Endodermal cell (in vitro differentiated cells): Measurements from ENCODE around the gene AQP12A. TPM values are rescaled to one million over a fixed set of nuclear protein-coding genes. Genes with fewer than 3 reads are reported as not detected.

Source experiments
- DNase-seq: peaks from one replicate; pipeline ENCODE4 v3.0.0-alpha.2; 2017
- H3K27ac ChIP-seq: 2 replicates; pipeline ENCODE4 v1.5.1; 2013; ENCODE audit warnings: mild to moderate bottlenecking, low read depth, low read length, moderate library complexity
- H3K27me3 ChIP-seq: 2 replicates; pipeline ENCODE4 v1.6.1; 2013; ENCODE audit warnings: mild to moderate bottlenecking, low read length, moderate library complexity; ENCODE audit not compliant: insufficient read depth, control insufficient read depth, poor library complexity, severe bottlenecking
- H3K36me3 ChIP-seq: 2 replicates; pipeline ENCODE4 v1.7.0; 2013; ENCODE audit warnings: mild to moderate bottlenecking, low read length, moderate library complexity; ENCODE audit not compliant: control insufficient read depth, insufficient read depth
- H3K4me1 ChIP-seq: one replicate; pipeline ENCODE4 v1.7.0; 2013; ENCODE audit warnings: low read length; ENCODE audit not compliant: control insufficient read depth, insufficient read depth
- H3K4me3 ChIP-seq: 2 replicates; pipeline ENCODE4 v1.5.1; 2013; ENCODE audit warnings: mild to moderate bottlenecking, low read length, moderate library complexity
- H3K9ac ChIP-seq: 2 replicates; pipeline ENCODE4 v1.6.1; 2013; ENCODE audit warnings: mild to moderate bottlenecking, low read length, moderate library complexity; ENCODE audit not compliant: poor library complexity, severe bottlenecking; ENCODE audit errors: extremely low read depth
- H3K9me3 ChIP-seq: 2 replicates; pipeline ENCODE4 v1.6.1; 2013; ENCODE audit warnings: mild to moderate bottlenecking, low read length, moderate library complexity; ENCODE audit not compliant: control insufficient read depth
- H3K27ac Mint-ChIP-seq: 2 replicates; pipeline ENCODE4 v1.8.0; 2020; ENCODE audit warnings: mixed read lengths
- H3K27me3 Mint-ChIP-seq: 2 replicates; pipeline ENCODE4 v1.8.0; 2021; ENCODE audit warnings: mild to moderate bottlenecking, mixed read lengths; ENCODE audit not compliant: insufficient read depth
- H3K36me3 Mint-ChIP-seq: 2 replicates; pipeline ENCODE4 v1.8.0; 2020; ENCODE audit warnings: low read depth, mixed read lengths
- H3K4me1 Mint-ChIP-seq: 2 replicates; pipeline ENCODE4 v1.8.0; 2020; ENCODE audit warnings: mixed read lengths
- H3K4me3 Mint-ChIP-seq: 2 replicates; pipeline ENCODE4 v1.8.0; 2020; ENCODE audit warnings: mild to moderate bottlenecking, moderate library complexity, mixed read lengths
- H3K9me3 Mint-ChIP-seq: 2 replicates; pipeline ENCODE4 v1.8.0; 2020; ENCODE audit warnings: mild to moderate bottlenecking, mixed read lengths
- CTCF ChIP-seq: fragments of 200-600 bp; sonication (generic); conservative IDR thresholded peaks from 2 replicates; pipeline ENCODE4 v1.5.0; 2021; ENCODE audit warnings: antibody characterized with exemption, mild to moderate bottlenecking
- WGBS, 2 experiments: methylation state at CpG; one replicate each; pipeline versions ENCODE4 v1.1.5 to v1.1.7; 2013; ENCODE audit warnings: missing lambda C conversion rate in 2 of 2, mixed read lengths in 1 of 2; ENCODE audit not compliant: insufficient coverage in 1 of 2, insufficient read length in 1 of 2; 5-methylcytosine and 5-hydroxymethylcytosine counted together
- total RNA-seq, 2 donors: library from RNA; stranded (reverse); fragmentation: NEBNext Ultra II Directional in 1 of 2; extraction: Animal tissue kit (Norgen Biotek cat#: 25700) in 1 of 2; gene quantifications; 2 replicates in 1 of 2; 3 replicates in 1 of 2; pipeline ENCODE4 v1.2.1, GENCODE V29; 2021

Gene AQP12A
- total RNA-seq, 2 donors from 2014 or later = not detected

DNA sequence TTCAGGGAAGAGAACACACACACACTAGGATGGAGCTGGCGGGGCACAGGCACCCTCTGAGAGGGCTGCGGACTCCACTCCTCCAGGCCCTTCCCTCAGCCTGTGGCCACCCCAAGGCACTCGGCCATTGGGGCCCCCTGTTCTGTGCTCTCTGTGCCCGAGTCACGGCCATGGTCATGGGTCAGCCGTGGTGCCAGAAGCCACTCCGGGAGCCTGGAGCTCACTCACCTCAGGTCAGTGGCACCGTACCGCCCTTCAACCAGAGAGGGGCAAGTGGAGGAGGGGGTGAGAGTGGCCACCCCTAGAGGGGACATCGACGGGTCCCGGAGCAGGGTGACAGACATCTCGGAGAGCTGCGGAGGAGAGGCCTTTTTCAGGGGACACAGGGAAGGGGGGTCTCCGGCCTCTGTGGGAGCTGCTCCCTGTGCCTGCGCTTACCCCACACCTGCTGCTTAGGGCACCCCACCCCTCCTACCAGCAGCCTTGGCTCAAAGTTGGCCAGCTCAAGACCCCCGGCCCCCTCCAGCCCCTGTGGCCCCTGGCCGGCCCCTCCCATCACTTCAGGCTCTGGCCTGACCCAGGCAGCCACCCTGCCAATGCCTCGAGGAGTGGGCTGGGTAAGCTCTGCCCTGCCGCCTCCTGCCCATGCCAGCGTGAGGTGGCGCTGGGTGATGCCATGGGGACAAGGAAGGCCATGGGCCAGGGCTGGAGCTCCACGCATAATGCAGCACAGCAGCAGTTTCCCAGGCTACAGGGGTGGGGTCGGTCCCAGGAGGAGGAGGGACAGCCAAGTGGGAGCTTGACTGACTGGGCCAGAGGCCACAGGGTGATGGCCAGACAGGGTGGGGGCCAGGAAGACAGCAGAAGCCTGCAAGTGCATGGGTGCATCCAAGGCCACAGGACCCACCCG, 29.3 kb downstream of the AQP12A start:
- Mint-ChIP-seq H3K4me3 (no peak overlapping the region), H3K27me3 (no peaks in the 10 kb centered on the region), H3K36me3 (no peaks in the 10 kb centered on the region), H3K9me3 (no peaks in the 10 kb centered on the region), H3K27ac (no peak overlapping the region), H3K4me1 (no peaks in the 10 kb centered on the region)
- no peak overlapping the region for H3K9ac ChIP-seq
- no peak overlapping the region for H3K27ac ChIP-seq
- no peaks in the 10 kb centered on the region for H3K4me1 ChIP-seq
- WGBS, 2 experiments = 91 to 97% methylated on average over 14 to 25 of the region's 25 CpGs
- no peak overlapping the region for H3K4me3 ChIP-seq
- H3K9me3 ChIP-seq = no peaks in the 10 kb centered on the region
- H3K36me3 ChIP-seq = no peaks in the 10 kb centered on the region
- DNase-seq = no peak
- no peaks in the 10 kb centered on the region for H3K27me3 ChIP-seq
- no peak for TF ChIP-seq CTCF

- WGBS, 2 experiments = 94 to 98% methylated on average over 14 to 20 of the region's 20 CpGs
- H3K4me1 Mint-ChIP-seq = no peaks in the 10 kb centered on the region
- peaks cover 4% of the 10 kb centered on the region for H3K36me3 ChIP-seq
These were observed 30.0 kb downstream of the AQP12A start for GRCh38 chr2:240721596-240722180.

DNA sequence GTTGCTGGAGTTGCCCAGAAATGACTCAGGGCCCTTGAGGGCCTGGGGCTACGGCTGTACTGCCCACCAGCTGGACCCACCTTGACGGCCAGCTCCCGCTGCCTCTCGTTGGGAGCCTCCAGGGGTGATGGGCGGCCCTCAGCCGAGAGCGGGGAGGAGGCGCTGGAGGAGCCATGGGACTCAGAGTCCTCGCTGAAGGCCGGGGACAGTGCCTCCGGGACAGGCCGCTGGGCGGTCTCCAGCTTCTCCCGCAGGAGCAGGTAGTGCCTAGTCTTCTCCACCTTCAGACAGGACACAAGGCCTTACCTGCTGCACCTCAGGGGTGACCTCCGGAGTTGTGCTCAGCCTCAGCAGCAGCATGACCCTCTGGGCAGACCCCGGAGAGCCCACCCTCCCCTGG, 30.7 kb downstream of the AQP12A start:
- H3K27ac ChIP-seq = no peak overlapping the region
- no peaks in the 10 kb centered on the region for H3K27me3 ChIP-seq
- WGBS, 2 experiments = 91 to 92% methylated on average over 6 to 16 of the region's 16 CpGs
- DNase-seq = no peak
- Mint-ChIP-seq H3K9me3 (no peaks in the 10 kb centered on the region), H3K4me3 (no peak overlapping the region), H3K36me3 (no peaks in the 10 kb centered on the region), H3K4me1 (no peaks in the 10 kb centered on the region), H3K27ac (no peak overlapping the region), H3K27me3 (no peaks in the 10 kb centered on the region)
- TF ChIP-seq CTCF = no peak
- no peaks in the 10 kb centered on the region for H3K9me3 ChIP-seq
- H3K4me1 ChIP-seq = no peaks in the 10 kb centered on the region
- no peak overlapping the region for H3K4me3 ChIP-seq
- H3K9ac ChIP-seq = no peak overlapping the region
- H3K36me3 ChIP-seq = peaks cover 6% of the 10 kb centered on the region

More at GRCh38 chr2:240721596-240722180, 30.0 kb downstream of the AQP12A start:
- no peaks in the 10 kb centered on the region for H3K27me3 Mint-ChIP-seq
- no peaks in the 10 kb centered on the region for H3K27me3 ChIP-seq
- H3K27ac ChIP-seq = no peak overlapping the region
- no peak for DNase-seq
- H3K9ac ChIP-seq = no peak overlapping the region
- H3K36me3 Mint-ChIP-seq = no peaks in the 10 kb centered on the region
- no peak overlapping the region for H3K4me3 Mint-ChIP-seq
- no peak overlapping the region for H3K27ac Mint-ChIP-seq
- no peaks in the 10 kb centered on the region for H3K9me3 ChIP-seq
- no peak for TF ChIP-seq CTCF
- no peaks in the 10 kb centered on the region for H3K9me3 Mint-ChIP-seq
- H3K4me3 ChIP-seq = no peak overlapping the region
- no peaks in the 10 kb centered on the region for H3K4me1 ChIP-seq
